Measurements from ENCODE around the gene KLF5.
"Not testable (repeated sequence)": the region's sequence is repeated elsewhere in the genome, so short reads cannot be mapped to it uniquely, and the experiment has no call there.

KLF5 gene

DNA sequence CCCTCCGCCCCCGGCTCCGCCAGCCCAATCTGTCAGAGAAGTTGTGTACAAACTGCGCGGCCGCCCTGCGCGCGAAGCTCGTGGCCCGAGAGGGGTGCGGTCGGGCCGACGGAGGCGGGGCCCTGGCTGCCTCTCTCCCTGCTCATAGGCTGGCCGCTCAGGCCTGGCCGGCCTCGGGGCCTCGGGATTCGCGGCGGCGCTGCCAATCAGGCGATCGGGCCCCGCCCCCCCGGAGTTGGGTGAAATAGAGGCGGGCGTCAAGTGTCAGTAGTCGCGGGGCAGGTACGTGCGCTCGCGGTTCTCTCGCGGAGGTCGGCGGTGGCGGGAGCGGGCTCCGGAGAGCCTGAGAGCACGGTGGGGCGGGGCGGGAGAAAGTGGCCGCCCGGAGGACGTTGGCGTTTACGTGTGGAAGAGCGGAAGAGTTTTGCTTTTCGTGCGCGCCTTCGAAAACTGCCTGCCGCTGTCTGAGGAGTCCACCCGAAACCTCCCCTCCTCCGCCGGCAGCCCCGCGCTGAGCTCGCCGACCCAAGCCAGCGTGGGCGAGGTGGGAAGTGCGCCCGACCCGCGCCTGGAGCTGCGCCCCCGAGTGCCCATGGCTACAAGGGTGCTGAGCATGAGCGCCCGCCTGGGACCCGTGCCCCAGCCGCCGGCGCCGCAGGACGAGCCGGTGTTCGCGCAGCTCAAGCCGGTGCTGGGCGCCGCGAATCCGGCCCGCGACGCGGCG is at the start of gene KLF5:
Gene KLF5 (plus strand): TSS at position 270 of the 724 bp plus-strand sequence. CDS start 323 bp downstream, at position 593.
- FAIRE-seq = no peak

DNA sequence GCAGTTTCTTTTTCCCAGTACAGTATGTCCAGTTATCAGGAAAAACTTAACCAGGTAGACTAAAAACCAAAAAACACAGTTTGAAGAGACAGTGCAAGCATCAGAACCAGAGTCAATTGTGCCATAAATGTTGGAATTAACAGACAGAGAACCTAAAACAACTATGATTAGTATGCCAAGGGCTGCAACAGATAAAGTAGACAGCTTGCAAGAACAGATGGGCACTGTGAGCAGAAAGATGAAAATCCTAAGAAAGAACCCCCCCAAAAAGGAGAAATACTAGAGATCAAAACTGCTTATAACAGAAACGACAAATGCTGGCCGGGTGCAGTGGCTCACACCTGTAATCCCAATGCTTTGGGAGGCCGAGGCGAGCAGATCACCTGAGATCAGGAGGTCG is 47.1 kb upstream of the KLF5 start:
- FAIRE-seq = no peak

- FAIRE-seq = no peak
These were observed 43.0 kb upstream of the KLF5 start for GRCh38 chr13:73015805-73016204.

- FAIRE-seq = no peak
These were observed 40.5 kb upstream of the KLF5 start for GRCh38 chr13:73018336-73018735.

GRCh38 chr13:73025217-73026012 is 33.4 kb upstream of the KLF5 start:
- FAIRE-seq = no peak

GRCh38 chr13:73034901-73035300 is 23.9 kb upstream of the KLF5 start:
- FAIRE-seq = no peak

DNA sequence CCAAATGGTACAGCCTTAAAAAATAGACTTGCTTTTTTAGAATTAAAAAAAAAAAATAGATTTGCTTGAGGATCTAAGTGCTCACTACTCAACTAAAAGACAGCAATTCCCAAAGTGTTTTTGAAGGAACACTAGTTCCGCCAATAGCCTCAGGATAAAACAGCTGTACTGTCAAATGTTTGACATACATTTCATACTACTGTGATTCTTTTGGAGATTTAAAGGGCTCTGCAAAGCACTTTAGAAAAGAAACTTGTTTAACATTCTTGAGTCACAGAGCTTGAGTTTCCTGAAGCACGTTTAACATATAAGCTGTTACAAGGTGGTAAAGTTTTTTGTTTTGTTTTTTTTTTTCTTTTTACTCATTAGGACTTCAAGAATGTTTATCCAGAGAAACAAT is 23.1 kb upstream of the KLF5 start:
- no peak for FAIRE-seq

- no peak for FAIRE-seq
These were observed 22.2 kb upstream of the KLF5 start for GRCh38 chr13:73036566-73036965.

DNA sequence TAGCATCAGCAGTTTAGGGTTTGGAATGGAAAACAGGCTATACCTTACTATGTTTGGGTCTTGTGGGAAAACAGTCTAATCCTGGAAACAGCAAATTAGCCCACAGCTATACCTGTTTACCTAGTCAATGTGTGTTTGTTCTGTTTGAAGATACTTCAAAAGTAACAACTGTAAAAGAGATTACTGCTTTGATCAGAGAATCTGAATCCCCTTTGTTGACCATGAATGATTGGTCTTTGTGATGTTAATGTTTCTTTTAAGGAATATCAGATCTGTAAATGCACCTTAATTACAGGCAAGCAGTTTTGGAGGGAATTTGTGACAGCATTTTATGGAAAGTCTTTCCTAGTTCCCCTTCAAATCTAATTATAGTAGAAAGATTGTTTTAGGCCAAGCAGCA is 20.7 kb upstream of the KLF5 start:
- FAIRE-seq = no peak

- no peak for FAIRE-seq
These were observed 19.4 kb upstream of the KLF5 start for GRCh38 chr13:73039201-73040108.

DNA sequence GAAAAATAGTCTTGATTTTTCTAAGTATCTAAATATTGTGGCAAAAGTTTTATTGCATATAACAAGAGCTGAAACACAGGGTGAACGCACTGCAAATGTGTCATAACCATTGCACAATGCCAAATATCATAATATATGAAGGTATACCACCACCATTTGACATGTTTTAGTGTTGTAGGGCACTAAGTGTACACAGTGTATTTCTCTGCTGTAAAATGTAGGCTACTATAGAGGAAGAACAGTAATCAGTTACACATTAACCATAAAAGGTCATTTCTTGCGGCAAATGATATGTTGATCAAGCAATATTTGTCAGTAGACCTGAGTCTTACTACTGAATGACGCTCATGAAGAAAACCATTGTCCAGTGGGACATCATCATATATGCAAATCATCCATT is 18.3 kb upstream of the KLF5 start:
- no peak for FAIRE-seq

DNA sequence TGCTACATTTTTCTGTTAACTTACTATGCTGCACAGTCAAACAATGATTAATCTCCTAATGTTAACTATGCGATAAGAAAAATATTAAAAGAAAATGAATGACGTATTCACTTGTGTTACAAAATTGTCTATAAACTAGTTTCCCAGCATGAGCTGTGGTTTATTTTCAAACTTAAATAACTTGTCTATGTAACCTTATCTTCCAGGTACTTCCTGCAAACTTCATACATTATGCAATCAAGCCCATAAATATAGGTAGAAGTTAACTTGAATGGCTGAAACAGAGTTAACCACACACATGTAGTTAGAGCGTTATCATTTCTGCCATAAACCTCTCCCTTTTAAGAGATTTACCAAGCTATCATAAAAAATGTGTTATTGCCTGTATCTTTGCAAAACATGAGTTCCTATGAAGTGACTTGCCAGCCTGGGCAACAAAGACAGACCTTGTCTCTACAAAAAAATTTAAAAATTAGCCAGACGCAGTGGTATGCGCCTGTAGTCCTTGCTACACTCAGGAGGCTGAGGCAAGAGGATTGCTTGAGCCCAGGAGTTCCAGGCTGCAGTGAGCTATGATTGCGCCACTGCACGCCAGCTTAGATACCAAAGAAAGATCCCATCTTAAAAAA is 17.7 kb upstream of the KLF5 start:
- no peak for FAIRE-seq

- FAIRE-seq = no peak
These were observed 13.8 kb upstream of the KLF5 start for GRCh38 chr13:73045031-73045430.

DNA sequence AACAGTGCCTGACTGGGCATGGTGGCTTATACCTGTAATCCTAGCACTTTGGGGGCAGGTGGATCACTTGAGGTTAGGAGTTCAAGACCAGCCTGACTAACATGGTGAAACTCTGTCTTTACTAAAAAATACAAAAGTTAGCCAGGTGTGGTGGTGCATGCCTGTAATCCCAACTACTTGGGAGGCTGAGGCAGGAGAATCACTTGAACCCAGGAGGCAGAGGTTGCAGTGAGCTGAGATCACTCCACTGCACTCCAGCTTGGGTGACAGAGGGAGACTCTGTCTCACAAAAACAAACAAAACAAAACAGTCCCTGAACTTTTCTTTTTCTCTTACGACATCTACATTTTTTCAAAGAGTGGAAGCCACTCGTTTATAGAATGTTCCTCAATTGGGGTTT is 10.2 kb upstream of the KLF5 start:
- FAIRE-seq = not testable (repeated sequence)

GRCh38 chr13:73054712-73055111 is 4.1 kb upstream of the KLF5 start:
- no peak for FAIRE-seq

- FAIRE-seq = no peak
These were observed 2.8 kb upstream of the KLF5 start for GRCh38 chr13:73055813-73056564.

GRCh38 chr13:73056565-73056962 is 2.2 kb upstream of the KLF5 start:
- FAIRE-seq = peak; percentile 13

GRCh38 chr13:73057284-73058063 is 1.3 kb upstream of the KLF5 start:
- FAIRE-seq = peak; percentile 17

DNA sequence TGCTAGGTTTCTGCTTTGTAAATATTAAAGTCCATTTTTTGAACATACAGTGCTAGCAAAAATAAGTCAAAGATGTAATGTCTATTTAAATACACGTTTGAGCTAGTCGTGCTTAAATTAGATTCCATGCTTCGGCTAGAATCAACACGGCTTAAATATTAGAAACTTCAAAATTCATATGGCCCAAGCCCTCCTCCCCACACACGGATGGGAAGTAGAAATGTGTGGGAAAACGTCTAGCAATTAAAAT is 816 bp upstream of the KLF5 start:
- no peak for FAIRE-seq

DNA sequence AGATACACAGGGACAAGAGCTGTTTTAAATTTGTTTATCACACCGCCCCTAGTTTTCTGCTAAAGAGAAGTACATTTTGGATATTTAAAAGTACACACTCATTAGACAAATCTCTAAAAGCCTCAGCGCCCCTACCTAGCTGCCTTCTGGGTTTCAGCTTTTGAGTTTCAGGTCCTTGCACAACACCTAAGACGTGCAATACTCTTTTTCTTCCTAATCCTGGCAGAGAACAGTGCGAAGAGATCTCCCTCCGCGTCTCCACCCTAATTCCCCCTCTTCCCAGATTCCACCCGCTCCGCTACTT is 421 bp upstream of the KLF5 start:
- FAIRE-seq = no peak

GRCh38 chr13:73059460-73060250 is 850 bp downstream of the KLF5 start:
- no peak for FAIRE-seq

Measured in islet of Langerhans (tissue), 1 donor.